A549 (cell line): ENCODE results near the gene CA12.

Experiments
- BCL3 ChIP-seq: fragments of >200 bp; sonication (Bioruptor Twin); formaldehyde crosslinking; IDR thresholded peaks from 3 replicates; pipeline ENCODE4 v1.6.1; 2016
- CEBPB ChIP-seq, 2 experiments: fragments of >200 bp in 1 of 2; sonication (Bioruptor Twin) in 1 of 2; formaldehyde crosslinking in 1 of 2; IDR thresholded peaks; 2 replicates each; pipeline ENCODE4 v1.6.1; 2012 to 2016
- CTCF ChIP-seq: fragments of >200 bp; sonication (Bioruptor Twin); formaldehyde crosslinking; IDR thresholded peaks from 3 replicates; pipeline ENCODE4 v1.5.1; 2016
- HMGXB4 ChIP-seq: fragments of 250-450 bp; sonication (Bioruptor Pico); IDR thresholded peaks from 2 replicates; pipeline ENCODE4 v1.5.0; 2021; ENCODE audit warnings: mild to moderate bottlenecking, moderate library complexity, borderline replicate concordance
- MAFK ChIP-seq: fragments of 450-650 bp; IDR thresholded peaks from 2 replicates; pipeline ENCODE4 v1.6.1; 2014; ENCODE audit not compliant: partially characterized antibody
- MAX ChIP-seq: IDR thresholded peaks from 2 replicates; pipeline ENCODE4 v1.6.1; 2012
- MAZ ChIP-seq: fragments of 150-350 bp; IDR thresholded peaks from 2 replicates; pipeline ENCODE4 v1.6.1; 2014; ENCODE audit warnings: antibody characterized with exemption, low read depth, low read length, borderline replicate concordance
- NPAS2 ChIP-seq: fragments of 250-450 bp; sonication (Bioruptor Pico); IDR thresholded peaks from 2 replicates; pipeline ENCODE4 v1.8.0; 2022; ENCODE audit warnings: mild to moderate bottlenecking, moderate library complexity, borderline replicate concordance
- PBX3 ChIP-seq: IDR thresholded peaks from 2 replicates; pipeline ENCODE4 v1.6.1; 2012
- POLR2A ChIP-seq: IDR thresholded peaks from 2 replicates; pipeline ENCODE4 v1.6.1; 2012; ENCODE audit warnings: mild to moderate bottlenecking, low read length
- RAD21 ChIP-seq, 2 experiments: fragments of >200 bp in 1 of 2; sonication (Bioruptor Twin) in 1 of 2; formaldehyde crosslinking in 1 of 2; IDR thresholded peaks in 1 of 2; conservative IDR thresholded peaks in 1 of 2; 2 replicates in 1 of 2; 3 replicates in 1 of 2; pipeline ENCODE4 v1.6.1; 2012 to 2018; ENCODE audit warnings: inconsistent platforms in 1 of 2
- RFX5 ChIP-seq: fragments of 450-650 bp; IDR thresholded peaks from 2 replicates; pipeline ENCODE4 v1.7.1; 2014; ENCODE audit warnings: antibody characterized with exemption, mild to moderate bottlenecking, moderate library complexity
- SMC3 ChIP-seq: fragments of >200 bp; sonication (Bioruptor Twin); formaldehyde crosslinking; IDR thresholded peaks from 3 replicates; pipeline ENCODE4 v1.6.1; 2018; ENCODE audit warnings: inconsistent platforms
- SREBF2 ChIP-seq: fragments of 450-650 bp; IDR thresholded peaks from 2 replicates; pipeline ENCODE4 v1.6.1; 2014; ENCODE audit warnings: mild to moderate bottlenecking, moderate library complexity

- no peak for TF ChIP-seq MAFK
- TF ChIP-seq CTCF, result no peak
- TF ChIP-seq BCL3, result no peak
- no peak for TF ChIP-seq NPAS2 (CRISPR knock-in tag)
- TF ChIP-seq SREBF2, result no peak
- TF ChIP-seq CEBPB (IDR thresholded peaks at IDR 0.05), result no peak
- TF ChIP-seq HMGXB4 (CRISPR knock-in tag), result no peak
- TF ChIP-seq RFX5, result no peak
- TF ChIP-seq POLR2A, result no peak
- no peak for TF ChIP-seq MAZ
- no peak for TF ChIP-seq RAD21 (conservative IDR thresholded peaks at IDR 0.05 in 1 of 2, IDR thresholded peaks at IDR 0.05 in 1 of 2)
- no peak for TF ChIP-seq PBX3
- TF ChIP-seq MAX, result no peak
- no peak for TF ChIP-seq SMC3
Measured at GRCh38 chr15:63284335-63284734, 97.3 kb downstream of the CA12 start.
